ENCODE data around the gene MAU2. TPM values are rescaled to one million over a fixed set of nuclear protein-coding genes. Genes with fewer than 3 reads are reported as not detected.

The MAU2 gene, protein sequence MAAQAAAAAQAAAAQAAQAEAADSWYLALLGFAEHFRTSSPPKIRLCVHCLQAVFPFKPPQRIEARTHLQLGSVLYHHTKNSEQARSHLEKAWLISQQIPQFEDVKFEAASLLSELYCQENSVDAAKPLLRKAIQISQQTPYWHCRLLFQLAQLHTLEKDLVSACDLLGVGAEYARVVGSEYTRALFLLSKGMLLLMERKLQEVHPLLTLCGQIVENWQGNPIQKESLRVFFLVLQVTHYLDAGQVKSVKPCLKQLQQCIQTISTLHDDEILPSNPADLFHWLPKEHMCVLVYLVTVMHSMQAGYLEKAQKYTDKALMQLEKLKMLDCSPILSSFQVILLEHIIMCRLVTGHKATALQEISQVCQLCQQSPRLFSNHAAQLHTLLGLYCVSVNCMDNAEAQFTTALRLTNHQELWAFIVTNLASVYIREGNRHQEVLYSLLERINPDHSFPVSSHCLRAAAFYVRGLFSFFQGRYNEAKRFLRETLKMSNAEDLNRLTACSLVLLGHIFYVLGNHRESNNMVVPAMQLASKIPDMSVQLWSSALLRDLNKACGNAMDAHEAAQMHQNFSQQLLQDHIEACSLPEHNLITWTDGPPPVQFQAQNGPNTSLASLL
- 14.7 and 20.0 TPM in 2 replicates for polyA plus RNA-seq (2011; rRNA removed)
- polyA minus RNA-seq (2011; rRNA and poly(A)+ RNA removed), result 50.6 and 98.8 TPM in 2 replicates

DNA sequence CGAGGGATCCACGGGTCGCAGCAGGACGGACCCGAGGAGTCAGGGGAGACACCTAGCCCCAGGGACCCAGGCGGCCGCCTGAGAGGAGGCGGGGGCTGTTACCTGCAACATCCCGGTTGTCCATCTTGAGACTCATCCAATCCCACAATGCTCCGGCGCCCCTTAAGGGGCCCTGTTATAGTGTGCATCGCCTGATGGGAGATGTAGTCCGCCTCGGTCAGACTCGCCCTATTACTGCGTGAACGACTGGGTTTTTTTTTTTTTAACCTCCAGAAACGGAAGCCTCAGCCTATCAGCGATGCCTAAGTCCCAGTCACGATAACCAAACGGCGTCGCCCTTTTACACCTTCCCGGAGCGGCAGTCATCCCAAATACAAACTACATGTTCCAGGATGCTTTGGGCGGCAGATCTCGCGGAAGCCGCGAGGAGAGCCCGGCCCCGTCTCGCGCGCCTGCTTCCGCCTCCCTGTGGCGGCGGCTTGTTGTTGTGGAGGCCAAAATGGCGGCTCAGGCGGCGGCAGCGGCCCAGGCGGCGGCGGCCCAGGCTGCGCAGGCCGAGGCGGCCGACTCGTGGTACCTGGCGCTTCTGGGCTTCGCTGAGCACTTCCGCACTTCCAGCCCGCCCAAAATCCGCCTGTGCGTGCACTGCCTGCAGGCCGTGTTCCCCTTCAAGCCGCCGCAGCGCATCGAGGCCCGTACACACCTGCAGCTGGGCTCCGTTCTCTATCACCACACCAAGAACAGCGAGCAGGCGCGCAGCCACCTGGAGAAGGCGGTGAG is at the start of gene MAU2, which contains the start of gene SUGP1:
Gene MAU2, plus strand, starts transcription at position 469 of the 780 bp plus-strand sequence. Its CDS starts 31 bp downstream, at position 500.
Gene SUGP1, minus strand, starts transcription at position 149 of the 780 bp plus-strand sequence. Its CDS starts 13 bp downstream, at position 136.
- TF ChIP-seq, protein P1, sequence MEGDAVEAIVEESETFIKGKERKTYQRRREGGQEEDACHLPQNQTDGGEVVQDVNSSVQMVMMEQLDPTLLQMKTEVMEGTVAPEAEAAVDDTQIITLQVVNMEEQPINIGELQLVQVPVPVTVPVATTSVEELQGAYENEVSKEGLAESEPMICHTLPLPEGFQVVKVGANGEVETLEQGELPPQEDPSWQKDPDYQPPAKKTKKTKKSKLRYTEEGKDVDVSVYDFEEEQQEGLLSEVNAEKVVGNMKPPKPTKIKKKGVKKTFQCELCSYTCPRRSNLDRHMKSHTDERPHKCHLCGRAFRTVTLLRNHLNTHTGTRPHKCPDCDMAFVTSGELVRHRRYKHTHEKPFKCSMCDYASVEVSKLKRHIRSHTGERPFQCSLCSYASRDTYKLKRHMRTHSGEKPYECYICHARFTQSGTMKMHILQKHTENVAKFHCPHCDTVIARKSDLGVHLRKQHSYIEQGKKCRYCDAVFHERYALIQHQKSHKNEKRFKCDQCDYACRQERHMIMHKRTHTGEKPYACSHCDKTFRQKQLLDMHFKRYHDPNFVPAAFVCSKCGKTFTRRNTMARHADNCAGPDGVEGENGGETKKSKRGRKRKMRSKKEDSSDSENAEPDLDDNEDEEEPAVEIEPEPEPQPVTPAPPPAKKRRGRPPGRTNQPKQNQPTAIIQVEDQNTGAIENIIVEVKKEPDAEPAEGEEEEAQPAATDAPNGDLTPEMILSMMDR (IDR thresholded peaks at IDR 0.05; ENCODE audit: low read depth, low read length), result peak; percentile 37
- CTCF ChIA-PET, result interaction anchor here (0.8 to 1.1 kb wide), 2 partner anchors 21 to 170 kb away, joined by 3 to 9 read pairs; no protein-coding TSS in a partner anchor
- peak; percentile 74 for DNase-seq (ENCODE audit: low read depth, low spot score)
- H3K9me3 ChIP-seq (ENCODE audit: control insufficient read depth, insufficient read depth, low read length), result peaks cover 4% of the 10 kb centered on the region; the same call in 1 of the 2 replicates
- peak within 1 kb of the TSS; percentile 100 for H3K4me3 ChIP-seq (ENCODE audit: low read depth, low read length)
- H3K27ac ChIP-seq (ENCODE audit: low read depth, low read length), result peak within 1 kb of the TSS; percentile 90
- POLR2A ChIA-PET, result no interaction called here
- no peaks in the 10 kb centered on the region for H3K27me3 ChIP-seq (ENCODE audit: control insufficient read depth, insufficient read depth, low read length)

DNA sequence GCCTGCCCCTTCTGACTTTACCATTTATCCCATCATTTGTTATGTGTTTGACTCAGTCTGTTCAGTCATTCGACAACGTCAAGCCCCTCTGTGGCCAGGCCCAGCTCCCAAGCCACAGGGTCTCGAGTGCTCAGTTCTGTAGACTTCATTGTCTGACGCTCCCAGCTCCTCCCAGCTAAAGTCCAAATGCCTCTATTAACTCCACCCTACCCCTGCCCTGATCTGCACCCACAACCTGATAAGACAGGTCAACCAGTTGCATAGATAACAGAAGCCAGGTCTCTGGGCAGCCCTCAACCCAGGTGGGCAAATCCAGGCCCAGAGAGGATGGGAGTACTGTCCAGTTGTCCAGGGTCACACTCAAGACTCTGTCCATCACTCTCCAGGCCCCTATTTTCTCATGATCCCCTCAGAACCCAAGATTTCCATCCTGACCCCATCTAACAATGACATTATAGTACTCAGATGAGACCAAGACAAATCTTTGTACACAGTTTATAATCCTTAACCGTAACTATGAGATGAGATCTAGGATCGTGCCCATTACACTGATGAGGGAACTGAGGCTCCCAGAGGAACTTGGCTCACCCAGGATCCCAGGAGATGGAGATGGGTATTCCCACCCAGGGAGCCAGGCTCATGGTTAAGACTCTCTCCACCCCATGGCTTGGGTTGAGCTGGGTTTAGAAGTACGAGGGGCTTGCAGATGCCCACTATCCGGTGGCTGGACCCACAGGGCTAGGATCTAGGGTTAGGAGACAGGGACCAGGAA is 48.6 kb upstream of the MAU2 start:
- POLR2A ChIA-PET, result no interaction called here
- Histone ChIP-seq H3K27ac (ENCODE audit: low read depth, low read length) (no peak overlapping the region), H3K27me3 (ENCODE audit: control insufficient read depth, insufficient read depth, low read length) (peaks cover 2% of the 10 kb centered on the region), H3K9me3 (ENCODE audit: control insufficient read depth, insufficient read depth, low read length) (no peaks in the 10 kb centered on the region; the same call in 1 of the 2 replicates), H3K4me3 (ENCODE audit: low read depth, low read length) (peak overlapping the region; percentile 55; the same call in 1 of the 2 replicates)
- no peak for DNase-seq (ENCODE audit: low read depth, low spot score)
- TF ChIP-seq, protein P1 (IDR thresholded peaks at IDR 0.05; ENCODE audit: low read depth, low read length), result no peak
- CTCF ChIA-PET, result no interaction called here

DNA sequence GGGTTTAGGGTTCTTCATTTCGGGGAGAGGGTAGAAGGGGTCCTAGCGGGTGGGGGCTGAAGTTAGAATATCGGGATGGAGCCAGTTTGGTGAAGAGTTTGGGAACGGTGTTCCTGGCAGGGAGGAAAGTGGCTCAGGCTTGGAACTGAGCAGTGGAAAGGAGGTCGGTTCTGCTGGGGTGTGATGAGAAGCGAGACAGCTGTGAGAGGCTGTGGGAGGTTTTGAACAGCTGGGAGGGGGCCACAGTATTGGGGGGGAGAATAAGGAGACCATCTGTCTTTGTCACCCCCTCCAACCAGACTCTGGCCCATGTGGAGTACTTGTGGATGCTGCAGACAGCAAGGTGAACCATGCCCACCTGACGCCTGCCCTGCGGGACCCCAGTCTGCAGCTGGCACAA is 46.5 kb upstream of the MAU2 start:
- ChIA-PET CTCF (no interaction called here), POLR2A (no interaction called here)
- H3K4me3 ChIP-seq (ENCODE audit: low read depth, low read length), result no peak overlapping the region
- no peaks in the 10 kb centered on the region; the same call in 1 of the 2 replicates for H3K9me3 ChIP-seq (ENCODE audit: control insufficient read depth, insufficient read depth, low read length)
- no peak overlapping the region for H3K27ac ChIP-seq (ENCODE audit: low read depth, low read length)
- H3K27me3 ChIP-seq (ENCODE audit: control insufficient read depth, insufficient read depth, low read length), result peaks cover 2% of the 10 kb centered on the region
- TF ChIP-seq, protein P1 (IDR thresholded peaks at IDR 0.05; ENCODE audit: low read depth, low read length), result no peak
- no peak for DNase-seq (ENCODE audit: low read depth, low spot score)

DNA sequence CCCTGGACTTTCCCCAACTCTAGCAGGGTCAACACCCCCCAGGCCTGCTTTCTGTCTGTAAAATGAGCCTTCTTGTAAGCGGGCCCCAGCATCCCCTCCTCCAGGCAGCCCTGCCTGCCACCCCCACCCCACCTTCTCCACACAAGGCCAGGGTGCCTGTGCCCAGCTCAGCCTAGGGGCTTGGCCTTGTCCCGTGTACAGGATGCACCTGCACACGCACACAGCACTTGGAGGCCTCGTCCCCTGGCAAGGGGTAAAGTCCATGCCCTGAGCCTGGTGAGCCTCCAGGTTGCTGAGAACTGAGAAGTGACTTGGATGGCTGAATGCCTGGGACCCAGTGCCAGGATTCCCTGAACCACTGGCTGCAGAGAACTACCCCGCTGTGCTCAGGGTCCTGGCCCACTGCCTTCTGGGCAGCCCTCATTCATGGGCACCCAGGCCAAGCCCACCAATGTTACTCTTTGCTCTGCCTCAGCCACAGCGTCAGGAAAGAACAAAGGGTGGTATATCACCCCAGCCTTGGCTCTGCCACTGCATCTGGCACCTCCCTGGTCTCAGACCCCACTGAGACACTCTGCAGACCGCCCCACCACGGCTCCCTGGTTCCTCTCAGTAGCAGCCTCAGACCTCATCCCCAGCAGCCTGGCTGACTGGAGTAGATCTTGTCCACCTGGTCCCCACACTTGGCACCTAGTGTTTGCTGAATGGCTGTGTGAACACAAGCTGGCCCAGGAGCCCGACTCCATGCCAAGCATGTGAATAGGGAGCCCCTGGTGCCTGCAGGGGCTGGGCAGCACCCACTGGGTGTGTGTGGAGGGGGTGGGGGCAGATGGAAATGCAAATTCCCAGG is 45.7 kb upstream of the MAU2 start:
- no peaks in the 10 kb centered on the region; the same call in 1 of the 2 replicates for H3K9me3 ChIP-seq (ENCODE audit: control insufficient read depth, insufficient read depth, low read length)

More for the DNA sequence above, 45.7 kb upstream of the MAU2 start:
- DNase-seq (ENCODE audit: low read depth, low spot score), result no peak
- Histone ChIP-seq H3K4me3 (ENCODE audit: low read depth, low read length) (no peak overlapping the region), H3K27ac (ENCODE audit: low read depth, low read length) (peak overlapping the region; percentile 11), H3K27me3 (ENCODE audit: control insufficient read depth, insufficient read depth, low read length) (no peaks in the 10 kb centered on the region)
- CTCF ChIA-PET, result no interaction called here
- POLR2A ChIA-PET, result no interaction called here
- TF ChIP-seq, protein P1 (IDR thresholded peaks at IDR 0.05; ENCODE audit: low read depth, low read length), result no peak

Data from AG04450 (cell line).